HG03439 (cell line): ENCODE measurements around the gene BOC.

Experiments used
- ATAC-seq: cut with Tn5 transposase; IDR thresholded peaks from one replicate; pipeline ENCODE4 v1.9.1; 2021; ENCODE audit warnings: mild to moderate bottlenecking, moderate library complexity; ENCODE audit not compliant: unreplicated experiment

The BOC gene

DNA sequence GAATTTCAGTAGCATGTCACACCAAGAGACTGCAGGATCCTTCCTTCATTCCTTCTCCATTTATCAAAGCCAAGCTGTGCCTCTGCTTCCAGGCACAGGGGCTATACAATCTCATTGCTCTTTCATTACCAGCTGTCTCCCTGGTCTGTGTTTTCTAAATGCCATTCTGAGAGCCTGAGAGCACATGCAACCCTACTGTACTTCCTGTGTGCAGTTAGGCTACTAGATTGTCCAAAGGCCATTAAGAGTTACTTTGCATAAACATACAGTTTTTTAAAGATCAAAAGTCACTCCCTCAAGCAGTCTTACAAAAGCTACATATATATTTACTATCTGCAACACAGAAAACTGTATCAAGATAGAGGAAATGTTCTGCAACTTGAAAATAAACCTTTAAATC is 119.8 kb downstream of the BOC start:
- ATAC-seq: no peak
